GM21723 (cell line): ENCODE measurements around the gene AGBL1.

Experiments
- ATAC-seq: cut with Tn5 transposase; IDR thresholded peaks from one replicate; pipeline ENCODE4 v1.9.1; 2021; ENCODE audit warnings: mild to moderate bottlenecking, moderate library complexity; ENCODE audit not compliant: unreplicated experiment

AGBL1 gene

DNA sequence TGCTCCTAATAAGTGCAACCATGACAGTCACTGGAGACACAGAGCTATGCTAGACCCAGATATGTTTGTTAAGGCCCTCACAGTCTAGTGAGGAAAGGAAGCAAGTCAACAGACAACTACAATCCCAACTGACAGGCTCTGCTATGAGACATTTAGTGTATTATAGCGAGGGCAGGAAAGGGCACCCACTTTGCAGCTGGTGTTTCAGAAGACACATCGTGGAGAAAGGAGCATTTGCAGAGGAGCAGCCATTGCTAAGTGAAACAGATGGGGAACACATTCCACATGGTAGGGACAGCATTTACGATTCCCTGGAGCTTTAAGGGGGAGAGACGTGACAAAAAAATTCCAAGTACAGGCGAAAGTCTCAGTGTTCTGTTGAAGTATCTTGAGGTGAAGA lies 685.6 kb downstream of the AGBL1 start:
- no peak for ATAC-seq

- no peak for ATAC-seq
Observed at GRCh38 chr15:86772369-86773059, 692.8 kb downstream of the AGBL1 start.

- ATAC-seq = no peak
Observed at GRCh38 chr15:86773736-86774135, 694.1 kb downstream of the AGBL1 start.

DNA sequence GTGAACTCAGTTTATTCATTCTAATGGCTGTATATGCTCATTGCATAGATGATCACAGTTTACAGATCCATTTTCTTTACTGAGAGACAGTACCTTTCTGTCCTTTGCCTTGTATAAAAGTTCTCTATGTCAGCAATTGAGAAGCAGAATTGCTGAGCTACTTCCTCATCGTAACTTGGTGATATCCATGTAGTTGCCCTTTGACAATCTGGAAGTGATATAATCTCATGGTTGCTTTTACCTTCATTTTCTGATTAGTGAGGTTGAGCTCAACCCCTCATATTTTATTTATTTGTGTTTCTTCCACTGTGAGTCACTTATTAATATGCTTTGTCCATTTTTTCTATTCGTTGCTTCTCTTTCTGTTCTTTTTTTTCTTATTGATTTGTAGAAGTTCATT lies 696.5 kb downstream of the AGBL1 start:
- no peak for ATAC-seq

DNA sequence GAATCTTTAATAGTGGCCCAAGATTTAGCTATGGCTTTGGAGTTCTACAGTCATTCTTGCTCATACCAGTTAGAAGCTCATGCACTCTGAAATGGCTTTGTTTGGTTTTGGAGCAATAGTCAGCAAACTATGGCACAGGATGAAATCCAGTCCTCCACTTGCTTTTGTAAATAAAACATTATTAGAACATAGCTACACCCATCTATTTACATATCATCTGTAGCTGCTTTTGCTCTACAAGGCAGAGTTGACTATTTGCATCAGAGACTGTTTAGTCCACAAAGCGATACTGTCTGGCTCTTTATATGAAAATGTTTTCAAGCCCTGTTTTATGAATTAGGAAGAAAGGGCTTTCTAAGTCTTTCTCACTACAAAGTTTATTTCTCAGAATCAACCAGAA lies 716.9 kb downstream of the AGBL1 start:
- no peak for ATAC-seq

- ATAC-seq = no peak
Observed at GRCh38 chr15:86797135-86797534, 717.5 kb downstream of the AGBL1 start.

DNA sequence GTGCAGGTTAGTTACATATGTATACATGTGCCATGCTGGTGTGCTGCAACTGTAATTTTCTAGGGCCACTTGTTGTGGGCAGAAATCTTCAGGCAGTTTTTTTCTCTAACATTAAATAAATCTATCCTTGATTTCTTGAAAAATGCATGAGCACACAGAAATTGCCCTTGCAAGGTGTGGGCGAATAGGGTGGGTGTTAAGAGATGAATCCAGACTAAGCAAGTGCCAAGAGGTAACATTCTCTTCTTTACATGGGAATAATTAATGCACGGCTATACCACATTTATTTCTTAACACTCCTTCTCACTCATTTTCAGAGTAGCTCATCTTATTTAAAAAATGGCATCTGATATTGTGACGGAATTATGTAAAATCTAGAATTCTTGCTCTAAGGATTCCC lies 719.6 kb downstream of the AGBL1 start:
- no peak for ATAC-seq

- ATAC-seq = no peak
Observed at GRCh38 chr15:86802244-86802643, 722.6 kb downstream of the AGBL1 start.

DNA sequence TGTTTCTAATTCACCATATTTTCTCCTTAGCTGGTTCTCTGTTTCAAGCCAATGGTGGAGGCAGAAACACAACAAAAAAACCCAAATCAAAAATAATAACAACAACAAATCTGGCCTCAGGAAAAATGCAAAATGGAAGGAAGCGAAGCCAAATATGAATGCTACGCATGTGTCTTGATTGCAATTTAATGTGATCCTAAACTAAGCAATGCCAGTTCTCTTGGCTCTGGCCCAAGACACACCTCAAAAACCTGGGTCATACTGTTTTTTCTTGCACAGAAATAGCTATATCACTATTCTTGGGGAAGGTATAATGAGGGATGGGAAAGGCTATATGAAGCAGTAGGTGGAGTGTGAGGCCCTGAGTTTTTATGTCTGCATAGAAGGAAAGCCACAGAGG lies 724.7 kb downstream of the AGBL1 start:
- ATAC-seq = no peak

DNA sequence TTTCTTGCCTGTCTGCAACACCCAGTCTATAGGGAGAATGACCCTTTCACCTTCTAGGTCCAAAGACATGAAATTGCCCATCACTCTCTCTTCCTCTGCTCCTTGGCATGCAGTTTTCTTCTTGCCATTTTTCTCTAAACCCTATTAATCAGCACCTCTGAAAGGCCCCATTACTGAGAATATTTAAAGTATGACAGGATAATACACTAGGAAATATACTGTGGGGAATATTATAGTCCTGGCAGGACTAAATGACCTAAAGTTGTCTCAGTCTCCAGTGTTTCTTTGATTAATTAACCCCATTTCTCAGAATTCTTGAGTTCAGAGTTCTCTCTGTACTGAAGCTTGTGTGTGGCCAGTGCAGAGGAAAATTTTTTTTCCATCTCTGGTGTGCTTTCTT lies 730.7 kb downstream of the AGBL1 start:
- no peak for ATAC-seq

DNA sequence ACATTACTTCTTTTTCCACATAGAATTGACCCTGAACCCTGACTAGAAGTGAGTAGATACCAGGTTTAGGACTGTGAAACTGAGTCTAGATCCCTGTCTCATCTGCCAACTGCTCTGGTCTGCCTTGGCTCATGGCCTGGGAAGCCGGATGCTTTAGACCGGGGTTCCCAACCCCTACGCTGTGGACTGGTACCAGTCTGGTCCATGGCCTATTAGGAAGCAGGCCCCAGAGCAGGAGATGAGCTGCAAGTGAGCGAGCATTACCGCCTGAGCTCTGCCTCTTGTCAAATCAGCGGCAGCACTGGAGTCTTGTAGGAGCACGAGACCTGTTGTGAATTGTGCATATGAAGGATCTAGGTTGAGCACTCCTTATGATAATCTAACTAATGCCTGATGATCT lies 734.2 kb downstream of the AGBL1 start:
- ATAC-seq = no peak

GRCh38 chr15:86829245-86829644 lies 749.6 kb downstream of the AGBL1 start:
- ATAC-seq = no peak

GRCh38 chr15:86830304-86830703 lies 750.6 kb downstream of the AGBL1 start:
- no peak for ATAC-seq

DNA sequence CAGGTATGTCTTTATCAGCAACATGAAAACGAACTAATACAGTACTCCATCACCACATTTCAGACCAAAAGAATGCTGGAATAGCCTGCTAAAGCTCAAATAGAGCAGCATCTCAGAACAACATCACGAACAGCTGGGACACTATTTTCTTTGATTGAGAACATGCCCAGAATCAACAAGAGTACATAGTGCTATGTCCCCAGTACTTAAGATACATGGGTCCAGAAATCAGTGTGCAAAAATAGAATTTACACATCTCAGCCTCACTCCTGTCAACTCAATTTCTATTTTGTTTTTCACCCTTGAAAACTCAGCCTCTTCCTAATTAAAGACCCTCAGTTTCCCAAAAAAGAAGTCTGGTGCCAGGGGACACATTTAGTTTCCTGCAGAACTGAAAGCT lies 753.9 kb downstream of the AGBL1 start:
- no peak for ATAC-seq

DNA sequence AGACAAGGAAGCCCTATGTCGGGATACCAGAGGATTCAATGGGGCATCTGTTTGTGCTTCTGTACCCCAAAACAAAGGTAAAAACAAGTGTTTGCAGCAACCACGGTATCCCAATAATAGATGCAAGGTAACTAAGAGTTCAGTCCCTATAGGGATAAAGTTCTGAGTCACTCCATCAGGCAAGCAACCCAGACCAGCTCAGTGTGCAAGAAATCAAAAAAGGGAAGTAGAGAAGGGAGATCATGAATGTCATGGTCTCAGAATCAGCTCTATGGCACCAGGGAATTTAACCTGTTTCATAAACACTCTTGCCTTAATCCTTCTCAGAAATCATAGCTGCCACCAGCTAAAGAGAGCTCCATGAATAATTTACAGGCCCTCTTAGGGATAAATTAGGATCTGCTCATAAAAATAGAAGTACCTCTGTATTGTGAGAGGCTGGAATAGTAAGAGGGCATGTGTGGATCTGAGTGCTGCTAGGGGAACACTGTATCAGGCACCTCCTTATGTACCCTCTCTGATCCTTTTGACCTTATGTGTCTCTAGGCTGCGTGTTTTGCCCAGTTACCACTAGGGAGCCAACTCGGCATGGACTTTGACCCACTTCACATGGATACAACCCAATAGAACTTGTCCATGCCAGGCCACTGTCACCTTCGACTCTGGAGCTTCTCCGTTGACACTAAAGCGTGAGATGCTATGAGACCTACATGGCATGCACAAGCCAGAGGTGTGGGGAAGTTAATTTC lies 754.6 kb downstream of the AGBL1 start:
- no peak for ATAC-seq

- ATAC-seq = no peak
Observed at GRCh38 chr15:86837294-86838061, 757.8 kb downstream of the AGBL1 start.

GRCh38 chr15:86839502-86839901 lies 759.8 kb downstream of the AGBL1 start:
- ATAC-seq = no peak

DNA sequence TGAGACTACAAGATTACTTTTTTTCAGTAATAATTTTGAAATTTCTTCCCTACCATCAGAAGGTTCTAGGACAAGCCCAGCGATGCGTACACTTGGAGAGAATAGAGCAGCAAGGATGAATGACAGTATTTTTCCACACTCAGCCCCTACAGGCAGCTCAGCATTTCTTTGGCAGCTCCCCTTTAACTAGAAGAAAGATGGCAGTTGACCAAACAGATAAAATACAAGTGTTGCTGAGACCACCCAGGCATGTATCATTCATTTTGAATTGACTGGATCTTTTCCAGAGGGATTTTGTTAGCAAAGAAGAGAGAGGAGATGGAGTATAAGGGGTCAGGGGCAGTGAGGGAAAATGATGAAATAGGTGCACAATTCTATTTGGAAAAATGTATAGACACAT lies 761.3 kb downstream of the AGBL1 start:
- no peak for ATAC-seq

DNA sequence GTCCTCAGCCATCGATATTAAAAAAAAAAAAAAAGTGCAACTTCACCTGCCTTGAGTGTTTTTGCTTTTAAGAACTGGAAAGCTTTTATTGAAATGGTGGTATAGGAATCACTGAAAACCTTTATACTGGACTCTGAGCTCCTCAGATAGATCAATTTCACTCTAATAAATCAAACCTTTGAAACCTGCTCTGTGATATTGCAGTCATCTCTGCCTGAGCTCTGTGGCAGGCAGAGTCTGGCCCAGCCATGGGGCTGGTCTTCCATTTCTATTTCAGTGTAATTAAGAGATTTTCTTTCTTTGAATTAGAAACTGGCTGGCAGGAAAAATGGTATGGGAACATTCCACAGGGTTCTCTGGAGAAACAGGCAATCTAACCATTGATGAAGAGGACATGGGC lies 762.5 kb downstream of the AGBL1 start:
- no peak for ATAC-seq

GRCh38 chr15:86846036-86846435 lies 766.4 kb downstream of the AGBL1 start:
- ATAC-seq = no peak

DNA sequence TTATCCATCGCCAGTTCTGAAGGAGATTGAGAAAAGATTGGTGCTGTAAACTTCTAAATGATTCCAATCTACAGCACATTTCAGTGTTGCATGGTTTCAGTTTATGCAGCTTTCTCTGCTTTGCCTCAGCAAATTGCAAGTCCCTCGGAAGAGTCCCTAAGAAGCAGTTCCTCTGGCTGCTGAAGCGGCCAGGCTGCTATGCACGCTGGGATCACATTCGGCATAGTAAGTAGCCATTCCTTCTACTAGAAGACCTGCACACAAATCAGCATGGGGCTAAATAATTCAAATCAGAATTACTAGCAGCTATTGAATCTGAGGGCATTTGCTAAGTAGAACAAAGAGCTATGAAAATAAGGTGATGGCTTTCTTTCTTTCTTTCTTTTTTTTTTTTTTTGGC lies 769.5 kb downstream of the AGBL1 start:
- ATAC-seq = no peak
